Loucy (cell line): Measurements from ENCODE around the gene ZDHHC12.

Experiments
- H2AFZ ChIP-seq: fragments of 200-600 bp; sonication (generic); 2 replicates; pipeline ENCODE4 v1.6.0; 2016; ENCODE audit warnings: antibody characterized with exemption, mild to moderate bottlenecking, low read length, moderate library complexity
- H3F3A ChIP-seq: fragments of 200-600 bp; 2 replicates; pipeline ENCODE4 v1.6.0; 2016; ENCODE audit warnings: antibody characterized with exemption, low read depth, mild to moderate bottlenecking
- H3K27me3 ChIP-seq: fragments of 200-600 bp; sonication (generic); 2 replicates; pipeline ENCODE4 v1.6.1; 2014; ENCODE audit warnings: low read length, mild to moderate bottlenecking; ENCODE audit not compliant: insufficient read depth, poor library complexity, severe bottlenecking
- H3K36me3 ChIP-seq: fragments of 200-600 bp; sonication (generic); 2 replicates; pipeline ENCODE4 v1.6.1; 2016; ENCODE audit warnings: low read length; ENCODE audit not compliant: insufficient read depth
- H3K4me1 ChIP-seq: fragments of 200-600 bp; sonication (generic); 2 replicates; pipeline ENCODE4 v1.5.1; 2014; ENCODE audit warnings: low read length, mild to moderate bottlenecking; ENCODE audit not compliant: insufficient read depth, poor library complexity, severe bottlenecking
- H3K4me2 ChIP-seq: fragments of 200-600 bp; sonication (generic); 2 replicates; pipeline ENCODE4 v1.6.0; 2014; ENCODE audit warnings: antibody characterized with exemption, low read length, low read depth, mild to moderate bottlenecking; ENCODE audit not compliant: poor library complexity, severe bottlenecking
- H3K4me3 ChIP-seq: fragments of 200-600 bp; sonication (generic); 2 replicates; pipeline ENCODE4 v1.5.1; 2014; ENCODE audit warnings: low read length, mild to moderate bottlenecking, mixed read lengths; ENCODE audit not compliant: poor library complexity, severe bottlenecking
- H3K79me2 ChIP-seq: fragments of 200-600 bp; sonication (generic); 2 replicates; pipeline ENCODE4 v1.6.1; 2014; ENCODE audit warnings: low read length; ENCODE audit not compliant: insufficient read depth
- H3K9ac ChIP-seq: fragments of 200-600 bp; sonication (generic); 2 replicates; pipeline ENCODE4 v1.6.0; 2014; ENCODE audit warnings: mild to moderate bottlenecking, low read depth, low read length, moderate library complexity; ENCODE audit not compliant: poor library complexity, severe bottlenecking
- H3K9me2 ChIP-seq: fragments of 200-600 bp; sonication (generic); replicated peaks from 2 replicates; pipeline ENCODE4 v1.6.1; 2016; ENCODE audit warnings: low read depth, low read length, mixed read lengths
- H3K9me3 ChIP-seq: fragments of 200-600 bp; sonication (generic); 2 replicates; pipeline ENCODE4 v1.6.1; 2014; ENCODE audit warnings: mild to moderate bottlenecking, antibody characterized with exemption, low read length, low read depth; ENCODE audit not compliant: insufficient read depth
- H4K20me1 ChIP-seq: fragments of 200-600 bp; sonication (generic); 2 replicates; pipeline ENCODE4 v1.6.0; 2014; ENCODE audit warnings: antibody characterized with exemption, low read length, mild to moderate bottlenecking; ENCODE audit not compliant: insufficient read depth, poor library complexity, severe bottlenecking
- CTCF ChIP-seq: fragments of 200-600 bp; sonication (generic); conservative IDR thresholded peaks from 2 replicates; pipeline ENCODE4 v1.5.1; 2014; ENCODE audit warnings: mild to moderate bottlenecking, antibody characterized with exemption, low read length
- EZH2phosphoT487 ChIP-seq: fragments of 200-600 bp; IDR thresholded peaks from 2 replicates; pipeline ENCODE4 v1.6.1; 2018; ENCODE audit warnings: antibody characterized with exemption, mild to moderate bottlenecking, moderate library complexity, borderline replicate concordance

Gene ZDHHC12

GRCh38 chr9:128684065-128684324 lies 39.9 kb downstream of the ZDHHC12 start:
- peak overlapping the region; percentile 81 for H3K4me2 ChIP-seq
- peak overlapping the region; percentile 90 for H3K4me3 ChIP-seq
- no peaks in the 10 kb centered on the region for H4K20me1 ChIP-seq
- no peaks in the 10 kb centered on the region for H3K27me3 ChIP-seq
- H3K9me2 ChIP-seq, result no peaks in the 10 kb centered on the region
- peaks cover 38% of the 10 kb centered on the region for H3K79me2 ChIP-seq
- peaks cover 35% of the 10 kb centered on the region for H3K4me1 ChIP-seq
- H3K9ac ChIP-seq, result peak overlapping the region; percentile 93
- H3K36me3 ChIP-seq, result no peaks in the 10 kb centered on the region
- no peaks in the 10 kb centered on the region for H3F3A ChIP-seq
- peak overlapping the region; percentile 73 for H2AFZ ChIP-seq
- H3K9me3 ChIP-seq, result no peaks in the 10 kb centered on the region
- TF ChIP-seq CTCF, result no peak
- no peak for TF ChIP-seq EZH2phosphoT487

GRCh38 chr9:128683340-128684064 lies 40.4 kb downstream of the ZDHHC12 start:
- Histone ChIP-seq H3K27me3 (no peaks in the 10 kb centered on the region), H3K79me2 (peaks cover 38% of the 10 kb centered on the region), H4K20me1 (no peaks in the 10 kb centered on the region), H3F3A (no peaks in the 10 kb centered on the region), H3K4me3 (peak overlapping the region; percentile 90), H3K9me3 (no peaks in the 10 kb centered on the region), H3K4me1 (peaks cover 34% of the 10 kb centered on the region), H2AFZ (peak overlapping the region; percentile 73), H3K4me2 (peak overlapping the region; percentile 81), H3K9ac (peak overlapping the region; percentile 93), H3K36me3 (no peaks in the 10 kb centered on the region), H3K9me2 (no peaks in the 10 kb centered on the region)
- TF ChIP-seq EZH2phosphoT487, result no peak
- no peak for TF ChIP-seq CTCF

GRCh38 chr9:128677794-128678193 lies 46.1 kb downstream of the ZDHHC12 start:
- no peak overlapping the region for H3K9ac ChIP-seq
- H3K27me3 ChIP-seq, result no peaks in the 10 kb centered on the region
- H4K20me1 ChIP-seq, result no peaks in the 10 kb centered on the region
- H3K9me3 ChIP-seq, result no peaks in the 10 kb centered on the region
- H3K79me2 ChIP-seq, result peaks cover under 1% of the 10 kb centered on the region; the same call in 1 of the 2 replicates
- no peak overlapping the region for H2AFZ ChIP-seq
- H3K4me2 ChIP-seq, result no peak overlapping the region
- H3K4me3 ChIP-seq, result no peak overlapping the region
- no peaks in the 10 kb centered on the region for H3K4me1 ChIP-seq
- no peaks in the 10 kb centered on the region for H3K9me2 ChIP-seq
- no peaks in the 10 kb centered on the region for H3K36me3 ChIP-seq
- H3F3A ChIP-seq, result no peaks in the 10 kb centered on the region
- TF ChIP-seq CTCF (no peak), EZH2phosphoT487 (no peak)
